Endothelial cell of umbilical vein (primary cell): ENCODE measurements around the gene UCKL1. TPM values are rescaled to one million over a fixed set of nuclear protein-coding genes. Genes with fewer than 3 reads are reported as not detected.

Source experiments
- BruUV-seq: library from RNA; stranded (reverse); fragments of 400-500 nt; replicated peaks from 2 replicates; lab custom pipeline; 2021; lab: Mats Ljungman, UMichigan
- CTCF ChIA-PET: fragments of 300-600, 350-600 bp; sonication (Branson Sonifier 250); formaldehyde crosslinking; loops from one replicate; lab custom pipeline; 2021; ENCODE audit warnings: antibody characterized with exemption, inconsistent platforms; lab: Charles Lee
- POLR2A ChIA-PET: fragments of 300-600, 350-600 bp; sonication (Branson Sonifier 250); formaldehyde crosslinking; loops from one replicate; lab custom pipeline; 2021; ENCODE audit warnings: antibody characterized with exemption, inconsistent platforms; lab: Charles Lee
- DNase-seq: peaks from one replicate; pipeline ENCODE4 v3.0.0-alpha.2; 2011; ENCODE audit warnings: low read depth, low spot score
- FAIRE-seq: peaks from 2 replicates; lab custom pipeline; 2011; peaks lifted over from hg19 to GRCh38; lab: Jason Lieb, UNC
- H2AFZ ChIP-seq: 2 replicates; pipeline ENCODE4 v1.6.0; 2012; ENCODE audit warnings: low read depth, low read length, control low read depth, inconsistent platforms
- H3K27ac ChIP-seq: 2 replicates; pipeline ENCODE4 v1.5.1; 2011; ENCODE audit warnings: low read depth, mild to moderate bottlenecking, control low read depth, low read length, moderate library complexity; ENCODE audit not compliant: insufficient read depth
- H3K27me3 ChIP-seq, 2 experiments: 2 replicates each; pipeline versions ENCODE4 v1.6.0 to v1.6.1; 2011; ENCODE audit warnings: low read length in 2 of 2, mixed read lengths in 1 of 2; ENCODE audit not compliant: control insufficient read depth in 2 of 2, insufficient read depth in 2 of 2
- H3K36me3 ChIP-seq, 2 experiments: 2 replicates in 1 of 2; 3 replicates in 1 of 2; pipeline ENCODE4 v1.5.1; 2011; ENCODE audit warnings: low read length in 2 of 2, mild to moderate bottlenecking in 1 of 2, moderate library complexity in 1 of 2; ENCODE audit not compliant: control insufficient read depth in 2 of 2, insufficient read depth in 2 of 2; ENCODE audit errors: extremely low read depth in 1 of 2
- H3K4me1 ChIP-seq: 3 replicates; pipeline ENCODE4 v1.5.1; 2011; ENCODE audit warnings: mild to moderate bottlenecking, low read length; ENCODE audit not compliant: control insufficient read depth, insufficient read depth; ENCODE audit errors: extremely low read depth
- H3K4me2 ChIP-seq: 2 replicates; pipeline ENCODE4 v1.6.1; 2011; ENCODE audit warnings: low read length, control low read depth, mixed read lengths; ENCODE audit not compliant: insufficient read depth
- H3K4me3 ChIP-seq, 3 experiments: fragments of 200-600 bp in 1 of 3; sonication (generic), shearing (Covaris generic) in 1 of 3; replicated peaks in 1 of 3; 2 replicates each; pipeline ENCODE4 v1.5.1; 2011 to 2016; ENCODE audit warnings: control low read depth in 3 of 3, low read length in 3 of 3, mild to moderate bottlenecking in 2 of 3, inconsistent platforms in 1 of 3, low read depth in 1 of 3, moderate library complexity in 1 of 3; ENCODE audit not compliant: insufficient read depth in 1 of 3
- H3K79me2 ChIP-seq: 2 replicates; pipeline ENCODE4 v1.6.0; 2012; ENCODE audit warnings: low read length, inconsistent platforms; ENCODE audit not compliant: control insufficient read depth, insufficient read depth
- H3K9ac ChIP-seq: replicated peaks from 2 replicates; pipeline ENCODE3; 2011; ENCODE audit warnings: low read length, control low read depth; ENCODE audit not compliant: insufficient read depth; ENCODE audit errors: extremely low read depth
- H3K9me1 ChIP-seq: replicated peaks from 3 replicates; pipeline ENCODE4 v1.6.0; 2011; ENCODE audit warnings: mild to moderate bottlenecking, low read length; ENCODE audit not compliant: control insufficient read depth, insufficient read depth; ENCODE audit errors: extremely low read depth
- H3K9me3 ChIP-seq: replicated peaks from 2 replicates; pipeline ENCODE4 v1.5.1; 2012; ENCODE audit warnings: low read length, inconsistent platforms; ENCODE audit not compliant: control insufficient read depth, insufficient read depth
- H4K20me1 ChIP-seq: replicated peaks from 2 replicates; pipeline ENCODE3; 2011; ENCODE audit warnings: mild to moderate bottlenecking, low read length; ENCODE audit not compliant: control insufficient read depth, insufficient read depth; ENCODE audit errors: extremely low read depth
- EZH2 ChIP-seq: IDR thresholded peaks from 2 replicates; pipeline ENCODE4 v1.6.1; 2012; ENCODE audit warnings: borderline replicate concordance, low read depth, mild to moderate bottlenecking, moderate library complexity, low read length, inconsistent platforms; ENCODE audit not compliant: severe bottlenecking
- FOS ChIP-seq: IDR thresholded peaks from 2 replicates; pipeline ENCODE4 v1.6.1; 2011; ENCODE audit warnings: mild to moderate bottlenecking, low read length, moderate library complexity, borderline replicate concordance; ENCODE audit not compliant: insufficient read depth
- GATA2 ChIP-seq: IDR thresholded peaks from 2 replicates; pipeline ENCODE4 v1.7.0; 2011; ENCODE audit warnings: low read depth, mild to moderate bottlenecking, moderate library complexity, mixed read lengths, low read length; ENCODE audit not compliant: insufficient read length, insufficient read depth
- JUN ChIP-seq: IDR thresholded peaks from 2 replicates; pipeline ENCODE4 v1.6.1; 2011; ENCODE audit warnings: borderline replicate concordance, low read depth; ENCODE audit not compliant: insufficient read length, insufficient read depth
- MYC ChIP-seq: IDR thresholded peaks from one replicate; pipeline ENCODE4 v1.6.1; 2011; ENCODE audit warnings: mild to moderate bottlenecking, low read depth, low read length
- POLR2A ChIP-seq: IDR thresholded peaks from 2 replicates; pipeline ENCODE4 v1.6.1; 2012; ENCODE audit warnings: low read depth, mild to moderate bottlenecking, control low read depth, low read length
- POLR2AphosphoS5 ChIP-seq: IDR thresholded peaks from 2 replicates; pipeline ENCODE4 v1.6.1; 2012; ENCODE audit warnings: low read depth, mild to moderate bottlenecking, control low read depth, low read length, moderate library complexity; ENCODE audit not compliant: insufficient read depth
- dilution Hi-C: fragments of 300-500 bp; cut with MboI; formaldehyde crosslinking; loops from one replicate; pipeline ENCODE4 v1.15.0; 2019; ENCODE audit warnings: low sequenced_read_pairs; ENCODE audit not compliant: extremely low pct_ligation_motif_present
- intact Hi-C: fragments of 100-400 bp; cut with micrococcal nuclease; formaldehyde crosslinking; loops from one replicate; pipeline ENCODE4 v1.10.0; 2022
- polyA plus RNA-seq, 4 experiments: library from polyadenylated mRNA; depleted of rRNA in 3 of 4; stranded (reverse) in 3 of 4; unstranded in 1 of 4; fragments of >200 nt; gene quantifications; 2 replicates each; pipeline versions ENCODE4 v1.2.1 to v1.2.3, GENCODE V29; 2011 to 2012; ENCODE audit warnings: missing spikeins in 1 of 4
- total RNA-seq: library from RNA; stranded (reverse); gene quantifications from 2 replicates; pipeline ENCODE4 v1.2.3, GENCODE V29; 2021
- TF ChIP-seq, protein P1 (sequence below): IDR thresholded peaks from 2 replicates; pipeline ENCODE4 v1.6.1; 2011; ENCODE audit not compliant: insufficient read depth, insufficient read length
- TF ChIP-seq, protein P2 (sequence below), 2 donors: IDR thresholded peaks; 1 replicate in 1 of 2; 2 replicates in 1 of 2; pipeline ENCODE4 v1.5.1; 2011; ENCODE audit warnings: low read length in 2 of 2, mild to moderate bottlenecking in 2 of 2, moderate library complexity in 2 of 2, control low read depth in 1 of 2, inconsistent platforms in 1 of 2, low read depth in 1 of 2; ENCODE audit not compliant: insufficient read depth in 1 of 2; ENCODE audit errors: extremely low read depth in 1 of 2

UCKL1 gene
- total and polyA plus RNA-seq, 2 donors (not counting 3 experiments of a cell fraction or from before 2014, with no cell fraction given) = 51.1 to 78.8 TPM

DNA sequence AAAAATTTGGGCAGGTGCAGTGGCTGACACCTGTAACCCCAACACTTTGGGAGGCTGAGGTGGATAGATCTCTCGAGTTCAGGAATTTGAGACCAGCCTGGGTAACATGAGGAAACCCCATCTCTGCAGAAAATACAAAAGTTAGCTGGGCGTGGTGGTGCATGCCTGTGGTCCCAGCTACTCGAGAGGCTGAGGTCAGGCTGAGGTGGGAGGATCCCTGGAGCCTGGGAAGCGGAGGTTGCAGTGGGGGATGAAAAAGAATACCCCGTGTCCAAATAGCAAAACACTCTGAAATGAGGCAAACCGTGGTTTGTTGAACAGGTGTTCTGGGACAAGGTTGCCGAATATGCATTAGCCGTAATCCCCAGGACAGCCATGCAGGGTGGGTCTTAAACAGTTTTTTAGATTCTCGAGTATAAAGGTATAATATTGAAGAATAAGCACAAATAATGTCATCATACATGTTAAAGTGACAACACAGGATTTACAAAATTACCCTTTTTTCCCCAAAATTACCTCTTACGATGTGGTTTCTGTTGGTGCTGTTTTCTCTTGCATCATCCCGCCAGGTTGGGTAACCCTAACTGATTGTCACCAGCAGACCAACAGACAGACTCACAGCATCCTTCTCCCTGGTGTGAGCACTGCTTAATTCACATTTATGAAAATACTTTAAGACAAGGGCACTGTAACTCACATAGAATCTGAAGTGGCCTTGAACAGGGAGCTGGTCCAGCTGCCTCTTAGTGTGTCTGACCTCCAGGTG lies 52.2 kb downstream of the UCKL1 start:
- POLR2A ChIA-PET = no interaction called here
- Histone ChIP-seq H2AFZ (no peak overlapping the region), H3K9me1 (no peaks in the 10 kb centered on the region), H3K4me1 (no peaks in the 10 kb centered on the region), H3K4me3 (no peak overlapping the region), H3K79me2 (peaks cover 97% of the 10 kb centered on the region), H3K9me3 (no peaks in the 10 kb centered on the region), H3K27ac (no peak overlapping the region), H3K36me3 (no peaks in the 10 kb centered on the region), H3K27me3 (no peaks in the 10 kb centered on the region), H4K20me1 (peaks cover 10% of the 10 kb centered on the region), H3K4me2 (no peak overlapping the region), H3K9ac (no peak overlapping the region)
- CTCF ChIA-PET = no interaction called here
- no TSS peak for BruUV-seq
- no peak for TF ChIP-seq POLR2A
- TF ChIP-seq MYC = no peak
- no peak for TF ChIP-seq EZH2
- DNase-seq (no peak), FAIRE-seq (no peak)
- dilution Hi-C loops (no loop called here), intact Hi-C loops (no loop called here)

DNA sequence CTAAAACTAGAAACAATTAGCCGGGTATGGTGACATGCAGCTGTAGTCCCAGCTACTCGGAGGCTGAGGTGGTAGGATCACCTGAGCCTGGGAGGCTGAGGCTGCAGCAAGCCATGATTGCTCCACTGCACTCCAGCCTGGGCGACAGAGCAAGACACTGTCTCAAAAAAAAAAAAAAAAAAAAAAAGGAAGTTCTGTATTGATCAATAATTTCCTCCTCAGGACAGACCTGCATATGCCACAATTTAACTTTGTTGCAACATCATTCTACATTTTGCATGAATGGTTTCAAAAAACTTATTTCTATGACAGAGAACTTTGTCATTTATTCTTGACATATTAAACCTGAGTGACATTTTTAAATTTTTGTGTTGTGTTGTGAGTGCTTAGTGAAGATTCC lies 55.8 kb downstream of the UCKL1 start:
- BruUV-seq = no TSS peak
- peaks cover 16% of the 10 kb centered on the region for H4K20me1 ChIP-seq
- TF ChIP-seq FOS = no peak
- no peak for TF ChIP-seq JUN
- no peak for TF ChIP-seq POLR2AphosphoS5
- TF ChIP-seq, protein P1, sequence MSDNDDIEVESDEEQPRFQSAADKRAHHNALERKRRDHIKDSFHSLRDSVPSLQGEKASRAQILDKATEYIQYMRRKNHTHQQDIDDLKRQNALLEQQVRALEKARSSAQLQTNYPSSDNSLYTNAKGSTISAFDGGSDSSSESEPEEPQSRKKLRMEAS = no peak
- no peak for TF ChIP-seq EZH2
- TF ChIP-seq MYC = no peak
- TF ChIP-seq, protein P2, sequence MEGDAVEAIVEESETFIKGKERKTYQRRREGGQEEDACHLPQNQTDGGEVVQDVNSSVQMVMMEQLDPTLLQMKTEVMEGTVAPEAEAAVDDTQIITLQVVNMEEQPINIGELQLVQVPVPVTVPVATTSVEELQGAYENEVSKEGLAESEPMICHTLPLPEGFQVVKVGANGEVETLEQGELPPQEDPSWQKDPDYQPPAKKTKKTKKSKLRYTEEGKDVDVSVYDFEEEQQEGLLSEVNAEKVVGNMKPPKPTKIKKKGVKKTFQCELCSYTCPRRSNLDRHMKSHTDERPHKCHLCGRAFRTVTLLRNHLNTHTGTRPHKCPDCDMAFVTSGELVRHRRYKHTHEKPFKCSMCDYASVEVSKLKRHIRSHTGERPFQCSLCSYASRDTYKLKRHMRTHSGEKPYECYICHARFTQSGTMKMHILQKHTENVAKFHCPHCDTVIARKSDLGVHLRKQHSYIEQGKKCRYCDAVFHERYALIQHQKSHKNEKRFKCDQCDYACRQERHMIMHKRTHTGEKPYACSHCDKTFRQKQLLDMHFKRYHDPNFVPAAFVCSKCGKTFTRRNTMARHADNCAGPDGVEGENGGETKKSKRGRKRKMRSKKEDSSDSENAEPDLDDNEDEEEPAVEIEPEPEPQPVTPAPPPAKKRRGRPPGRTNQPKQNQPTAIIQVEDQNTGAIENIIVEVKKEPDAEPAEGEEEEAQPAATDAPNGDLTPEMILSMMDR (IDR thresholded peaks at IDR 0.05; ENCODE audit: extremely low read depth in 1 of 2, insufficient read depth in 1 of 2, low read depth in 1 of 2, low read length in 2 of 2) = no peak
- TF ChIP-seq GATA2 = no peak
- no peak for TF ChIP-seq POLR2A
- H3K9me1 ChIP-seq = no peaks in the 10 kb centered on the region
- intact Hi-C loops = no loop called here
- H2AFZ ChIP-seq = no peak overlapping the region
- H3K4me2 ChIP-seq = no peak overlapping the region
- FAIRE-seq = no peak
- no peak overlapping the region for H3K27ac ChIP-seq
- dilution Hi-C loops = no loop called here
- ChIA-PET POLR2A (no interaction called here), CTCF (no interaction called here)
- peaks cover 2 to 5% of the 10 kb centered on the region in 2 experiments for H3K36me3 ChIP-seq
- peaks cover 97% of the 10 kb centered on the region for H3K79me2 ChIP-seq
- no peaks in the 10 kb centered on the region for H3K9me3 ChIP-seq
- no peaks in the 10 kb centered on the region for H3K27me3 ChIP-seq
- DNase-seq = no peak
- peaks cover 8% of the 10 kb centered on the region for H3K4me1 ChIP-seq
- no peak overlapping the region for H3K4me3 ChIP-seq
- H3K9ac ChIP-seq = no peak overlapping the region
